ENCODE data around the gene IKZF1.
"Not testable (repeated sequence)": the region's sequence is repeated elsewhere in the genome, so short reads cannot be mapped to it uniquely, and the experiment has no call there.

IKZF1 gene

DNA sequence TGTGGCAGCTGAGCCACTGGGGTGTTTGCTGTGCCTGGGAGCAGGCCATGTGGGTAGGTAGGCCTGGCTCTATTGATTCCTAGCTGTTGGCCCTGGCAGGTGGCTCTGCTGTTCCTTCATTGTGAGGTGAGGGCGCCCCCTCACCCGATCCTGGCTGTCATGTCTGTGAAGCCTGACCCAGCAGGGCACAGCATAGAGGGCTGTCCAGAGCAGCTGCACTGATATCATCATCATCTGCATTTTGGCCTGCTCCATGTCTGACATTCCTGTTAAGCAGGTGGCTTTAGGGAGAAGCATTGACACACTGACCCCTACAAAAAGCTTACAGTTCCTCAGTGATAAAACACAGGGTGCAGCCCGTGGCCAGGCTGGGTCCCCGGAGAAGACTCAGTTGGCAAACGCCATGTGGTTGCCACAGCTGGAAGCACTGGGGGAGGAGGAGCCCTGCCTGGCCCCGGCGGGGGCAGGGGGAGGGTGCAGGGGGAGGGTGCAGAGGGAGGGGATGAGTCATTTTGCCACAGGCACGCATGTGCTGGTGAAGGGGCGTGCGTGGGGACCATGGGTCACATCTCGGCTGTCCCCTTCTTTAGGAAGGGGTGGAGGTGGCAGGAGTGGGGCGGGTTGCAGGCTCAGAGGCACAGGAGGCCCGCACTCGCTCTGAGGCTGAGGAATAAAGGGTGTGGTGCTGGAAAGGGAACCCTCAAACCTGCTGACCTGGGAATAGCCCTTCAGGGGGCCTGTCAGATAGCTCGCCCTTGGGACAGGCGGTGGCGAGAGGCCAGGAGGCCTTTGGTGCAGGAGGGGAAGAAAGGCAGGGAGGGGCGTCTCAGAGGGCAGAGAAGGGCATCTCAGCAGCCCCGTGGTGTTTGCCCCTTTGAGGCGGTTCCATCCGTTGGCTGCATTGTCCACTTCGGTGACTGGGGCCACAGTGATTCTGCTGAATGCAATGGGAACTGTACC lies 31.6 kb downstream of the IKZF1 start:
- DNase-seq: peak; percentile 90

GRCh38 chr7:50336894-50337703 lies 32.6 kb downstream of the IKZF1 start:
- DNase-seq: peak; percentile 45

- not testable (repeated sequence) for DNase-seq
Observed at GRCh38 chr7:50339472-50339871, 35.0 kb downstream of the IKZF1 start.

- DNase-seq: peak; percentile 91
Observed at GRCh38 chr7:50339990-50340500, 35.5 kb downstream of the IKZF1 start.

- peak; percentile 84 for DNase-seq
Observed at GRCh38 chr7:50341724-50342123, 37.2 kb downstream of the IKZF1 start.

DNA sequence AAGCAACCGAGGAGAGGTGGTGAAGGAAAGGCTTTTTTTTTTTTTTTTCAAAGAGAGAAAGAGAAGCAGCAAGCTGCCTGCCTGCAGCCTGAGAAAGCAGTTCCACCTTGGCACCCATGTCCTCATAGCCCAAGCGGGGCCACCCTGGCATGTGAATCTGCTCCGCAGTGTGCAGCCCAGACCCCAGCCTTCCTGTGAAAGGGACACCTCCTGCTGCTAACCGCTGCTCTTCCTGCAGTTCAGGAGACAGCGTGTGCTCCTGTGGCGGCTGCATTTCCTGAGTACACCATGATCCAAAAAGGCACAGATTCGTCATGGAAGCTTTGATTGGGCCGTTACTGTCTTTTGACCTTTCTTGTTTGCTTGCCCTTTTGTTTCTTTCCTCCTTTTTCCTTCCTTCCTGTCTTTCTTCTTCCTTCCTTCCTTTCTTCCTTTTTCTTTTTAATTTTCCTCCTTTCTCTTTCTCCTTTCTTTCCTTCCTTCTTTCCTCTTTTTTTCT lies 38.1 kb downstream of the IKZF1 start:
- peak; percentile 76 for DNase-seq

DNA sequence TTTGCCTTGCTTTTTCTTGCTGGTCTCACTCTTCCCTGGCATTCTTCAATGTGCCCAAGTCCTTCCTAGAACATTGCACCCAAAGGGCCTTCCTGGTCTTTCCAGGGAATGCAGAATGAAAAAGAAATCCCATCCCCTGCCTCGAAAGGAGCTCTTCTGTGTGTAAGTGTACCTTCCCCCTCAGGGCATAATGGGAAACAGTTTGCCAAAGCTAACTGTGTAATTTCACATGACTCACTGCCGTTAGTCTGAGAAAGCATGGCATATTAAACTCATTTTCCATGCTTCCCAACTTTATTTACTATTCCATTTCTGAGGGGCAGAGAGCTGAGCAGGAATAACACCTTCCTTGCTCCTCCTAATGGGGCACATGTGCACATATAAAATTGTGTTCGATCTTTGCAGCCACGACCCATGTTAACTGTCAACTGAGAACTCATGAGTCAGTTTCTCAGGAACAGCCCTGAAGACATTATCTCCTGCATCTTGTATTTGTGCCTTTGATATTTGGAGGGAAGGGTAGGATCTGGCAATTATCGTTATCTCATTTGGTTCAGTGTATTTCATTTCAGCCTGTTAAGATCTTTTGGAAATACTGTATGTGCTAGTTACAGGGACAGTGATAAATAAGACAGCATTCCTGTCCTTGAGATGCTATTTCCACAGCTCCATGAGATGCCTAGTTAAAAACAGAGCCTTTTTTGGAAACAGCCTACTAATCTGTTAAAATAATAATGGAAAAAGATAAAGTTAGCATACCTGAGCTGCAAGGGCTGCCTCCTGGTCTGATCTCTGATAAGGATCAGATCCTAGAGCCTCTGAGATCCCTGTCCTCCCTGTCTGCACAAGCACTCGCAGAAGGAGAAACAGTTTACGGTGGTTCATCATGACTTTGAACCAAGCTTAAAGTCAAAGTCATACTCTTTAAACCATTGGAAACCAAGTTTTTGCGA lies 42.3 kb downstream of the IKZF1 start:
- DNase-seq: peak; percentile 75

DNA sequence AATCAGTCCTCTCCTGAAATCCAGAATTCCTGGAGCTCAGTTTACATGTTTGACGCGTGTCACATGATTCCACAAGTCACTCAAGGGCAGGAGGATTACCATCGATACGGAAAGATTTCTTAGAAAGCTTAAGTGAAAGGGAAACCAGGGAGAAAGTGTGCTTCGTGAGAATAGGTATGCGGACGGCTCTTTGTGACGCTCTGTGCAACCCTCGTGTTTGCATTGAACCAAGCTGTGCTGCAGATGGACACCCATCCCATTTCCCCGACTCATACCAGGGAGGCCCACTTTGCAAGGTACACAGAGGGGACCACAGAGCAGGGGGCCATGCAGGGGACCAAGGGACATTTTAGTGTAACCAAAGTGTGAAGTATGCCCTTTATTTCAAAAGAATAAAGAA lies 43.2 kb downstream of the IKZF1 start:
- peak; percentile 70 for DNase-seq

DNA sequence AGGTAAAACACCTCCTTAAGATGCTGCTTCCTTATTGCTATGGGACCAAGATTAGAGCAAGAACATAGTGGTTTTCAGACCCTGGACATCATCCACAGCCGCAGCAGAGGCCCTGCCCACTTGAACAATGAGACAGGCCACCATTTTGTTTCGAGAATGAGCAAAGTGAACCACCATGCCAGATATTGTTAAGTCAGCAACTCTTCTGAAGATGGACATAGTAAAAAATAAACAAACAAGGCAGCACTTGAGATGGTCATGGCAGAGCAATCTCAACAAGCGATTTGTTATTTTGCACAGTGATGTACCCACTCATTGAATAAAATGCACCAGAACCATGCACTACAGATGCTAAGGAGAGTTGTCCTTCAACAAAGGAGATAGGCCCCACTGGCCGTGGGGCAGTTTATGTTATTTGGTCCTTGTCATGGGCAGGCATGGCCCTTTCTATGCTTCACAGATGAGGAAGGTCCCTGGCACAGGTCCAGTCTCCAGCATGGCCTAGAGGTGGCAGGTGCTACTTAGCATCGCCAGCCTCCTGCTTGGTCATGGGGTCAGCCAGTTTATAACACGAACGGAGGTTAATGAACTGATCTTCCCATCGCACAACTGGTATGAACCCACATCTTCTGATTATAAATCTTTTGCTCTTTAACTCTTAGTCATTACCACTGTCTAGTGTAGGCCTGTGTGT lies 44.1 kb downstream of the IKZF1 start:
- DNase-seq: no peak

DNA sequence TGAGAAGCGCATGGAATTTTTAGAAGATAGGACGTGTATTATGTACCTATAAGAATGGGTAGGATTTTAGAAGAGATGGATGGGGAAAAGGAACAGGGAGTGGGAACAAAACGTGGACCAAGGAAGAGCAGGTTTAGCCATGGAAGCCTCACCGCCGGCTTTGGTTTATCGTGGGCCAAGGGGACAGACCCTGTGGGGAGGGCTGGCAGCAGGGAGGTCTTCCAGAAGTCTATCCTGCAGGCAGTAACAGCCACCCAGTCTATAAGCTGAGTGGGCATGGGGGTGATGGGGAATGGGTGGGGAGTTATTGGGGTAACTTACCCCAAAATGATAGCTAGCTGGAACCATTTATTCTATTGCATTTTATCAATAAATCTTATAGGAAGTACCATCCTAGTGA lies 44.9 kb downstream of the IKZF1 start:
- no peak for DNase-seq

DNA sequence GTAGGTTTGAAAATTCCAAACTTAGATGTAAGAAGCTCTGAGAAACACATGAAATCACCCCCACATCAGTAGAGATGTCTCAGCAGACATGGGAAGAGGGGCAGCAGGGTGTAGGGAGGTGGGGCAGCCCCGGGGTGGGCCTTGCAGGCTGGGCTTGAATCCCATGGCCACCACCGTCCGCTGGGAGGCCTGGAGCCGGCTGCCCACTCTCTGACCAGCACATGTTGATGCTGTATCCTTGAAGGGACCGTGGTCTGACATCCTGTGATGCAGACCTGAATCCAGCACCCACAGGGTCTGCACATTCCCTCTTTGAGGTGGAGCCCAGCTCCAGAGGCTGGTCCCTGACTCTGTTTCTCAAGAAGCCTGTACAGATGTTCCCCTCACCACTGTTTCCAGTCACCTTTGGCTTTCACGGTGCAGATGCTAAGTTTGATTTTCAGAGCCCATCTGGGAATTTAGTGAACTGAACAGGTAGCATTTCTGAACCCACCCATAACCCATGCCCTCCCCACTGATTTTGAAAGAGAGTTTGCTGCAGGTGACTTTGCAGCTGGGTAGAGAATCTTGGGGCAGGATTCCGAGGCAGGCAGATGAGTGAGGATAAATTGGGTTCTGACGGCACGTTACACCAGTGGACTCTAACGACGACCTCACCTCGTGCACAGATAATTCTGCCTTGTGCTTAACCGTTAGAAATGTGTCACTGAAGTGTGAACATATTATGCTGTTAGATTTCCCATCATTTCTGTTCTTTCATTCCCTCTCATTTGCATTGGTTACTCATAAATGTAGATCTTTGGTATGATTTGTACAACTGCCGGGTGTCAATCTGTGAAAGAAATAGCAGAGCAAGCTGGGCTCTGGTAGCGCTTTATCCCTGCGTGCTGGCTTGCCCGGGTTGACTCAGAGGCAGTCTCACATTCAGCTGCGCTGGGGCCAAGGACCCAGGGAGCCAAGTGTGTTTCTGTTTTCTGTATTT lies 45.7 kb downstream of the IKZF1 start:
- DNase-seq: peak; percentile 89

GRCh38 chr7:50351267-50351666 lies 46.8 kb downstream of the IKZF1 start:
- DNase-seq: peak; percentile 71

GRCh38 chr7:50352282-50352681 lies 47.8 kb downstream of the IKZF1 start:
- peak; percentile 92 for DNase-seq

- DNase-seq: no peak
Observed at GRCh38 chr7:50352751-50353150, 48.2 kb downstream of the IKZF1 start.

DNA sequence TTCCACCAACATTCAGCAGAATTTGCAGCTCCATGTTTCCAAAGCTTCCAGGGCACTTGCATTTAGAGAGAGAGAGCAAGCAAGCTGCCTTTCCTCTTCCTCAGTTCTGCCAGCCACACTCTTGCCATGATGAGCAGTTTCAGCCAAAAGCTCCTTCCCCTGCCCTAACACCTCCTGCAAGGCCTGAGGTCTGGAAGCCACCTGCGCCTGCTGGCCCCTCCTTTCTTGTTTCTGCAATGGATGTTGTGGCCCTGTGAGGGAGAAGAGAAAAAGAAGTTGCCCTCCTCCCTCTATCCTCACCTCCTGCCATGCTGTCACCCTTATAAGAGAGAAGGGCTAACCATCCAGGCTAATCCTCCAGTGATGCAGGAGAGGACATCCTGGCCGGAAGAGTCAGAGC lies 48.7 kb downstream of the IKZF1 start:
- no peak for DNase-seq

DNA sequence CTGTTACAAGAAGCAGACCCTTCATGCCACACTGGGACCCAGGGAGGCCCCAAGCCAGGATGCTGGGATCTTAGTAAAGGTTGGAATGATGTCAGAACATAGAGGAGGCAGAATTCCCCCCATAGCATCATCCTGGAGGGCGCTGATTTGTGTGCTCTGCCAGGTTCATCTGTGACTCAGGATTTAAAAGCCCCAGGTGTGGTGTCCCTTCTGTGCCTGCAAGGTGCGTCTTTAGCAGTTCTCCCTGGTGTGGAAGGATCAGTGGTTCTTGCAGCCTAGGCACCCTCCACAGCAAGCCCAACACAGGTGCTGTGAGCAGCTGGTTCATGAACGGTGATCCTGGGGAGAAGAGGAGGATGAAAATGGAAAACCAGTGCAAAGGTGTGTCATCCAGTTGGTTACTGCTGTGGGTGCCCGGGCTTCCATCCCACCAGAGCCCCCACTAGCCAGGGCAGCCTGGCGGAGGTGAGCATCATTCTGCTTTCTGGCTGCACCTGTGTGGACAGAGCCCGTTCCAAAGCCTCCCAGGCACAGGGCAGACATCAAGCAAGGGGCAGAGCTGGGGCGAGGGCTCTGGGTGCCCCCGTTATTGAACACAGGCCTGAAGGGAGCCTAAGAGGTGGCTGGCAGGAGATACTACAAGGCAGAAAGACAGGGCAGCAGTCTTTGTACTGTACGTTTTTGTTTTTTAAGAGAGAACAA lies 49.5 kb downstream of the IKZF1 start:
- DNase-seq: no peak

DNA sequence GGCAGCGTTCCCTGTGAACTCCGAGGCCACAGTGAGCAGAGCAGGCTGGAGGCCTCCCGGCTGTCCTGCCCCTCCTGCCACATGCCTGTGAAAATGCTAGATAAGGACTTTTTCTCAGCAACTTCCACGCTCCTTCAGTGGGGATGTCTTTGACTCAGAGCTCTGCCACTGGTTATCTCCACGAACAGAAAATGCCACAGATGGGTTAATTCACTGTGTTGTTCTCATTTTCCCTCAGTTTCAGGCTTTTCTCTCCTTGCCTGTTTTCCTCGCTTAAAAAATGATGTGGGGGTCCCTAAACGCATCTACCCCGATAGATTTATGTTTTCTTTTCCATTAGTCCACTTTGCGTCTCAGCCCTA lies 51.3 kb downstream of the IKZF1 start:
- no peak for DNase-seq

- DNase-seq: no peak
Observed at GRCh38 chr7:50356212-50356944, 51.9 kb downstream of the IKZF1 start.

GRCh38 chr7:50356945-50357268 lies 52.4 kb downstream of the IKZF1 start:
- DNase-seq: no peak

Data from CD4-positive, alpha-beta T cell treated with Interleukin-4 for 4 hours (primary cell).